ENCODE results near the gene STIMATE.

DNA sequence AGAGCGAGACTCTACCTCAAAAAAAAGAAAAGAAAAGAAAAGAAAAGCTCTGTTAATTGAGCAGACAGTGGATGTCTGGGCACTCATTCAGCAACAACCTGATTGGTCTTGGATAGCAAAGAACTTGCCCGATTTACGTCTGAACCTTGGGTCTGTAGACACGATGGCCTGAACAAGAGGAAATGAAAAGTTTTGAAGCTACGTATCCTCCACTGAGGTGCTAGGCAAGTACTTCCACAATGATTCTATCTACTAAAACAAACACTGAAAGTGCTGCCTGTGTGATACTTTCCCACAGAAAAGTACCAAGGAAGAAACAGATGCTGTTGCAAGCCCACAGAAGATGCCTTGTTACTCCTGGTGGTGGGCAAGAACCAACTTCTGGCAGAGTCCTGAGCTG, 40.7 kb downstream of the STIMATE start:
- TF ChIP-seq POLR2A (IDR thresholded peaks at IDR 0.05) (no peak), POLR2AphosphoS5 (IDR thresholded peaks at IDR 0.05) (no peak)
- TF ChIP-seq, protein P1, sequence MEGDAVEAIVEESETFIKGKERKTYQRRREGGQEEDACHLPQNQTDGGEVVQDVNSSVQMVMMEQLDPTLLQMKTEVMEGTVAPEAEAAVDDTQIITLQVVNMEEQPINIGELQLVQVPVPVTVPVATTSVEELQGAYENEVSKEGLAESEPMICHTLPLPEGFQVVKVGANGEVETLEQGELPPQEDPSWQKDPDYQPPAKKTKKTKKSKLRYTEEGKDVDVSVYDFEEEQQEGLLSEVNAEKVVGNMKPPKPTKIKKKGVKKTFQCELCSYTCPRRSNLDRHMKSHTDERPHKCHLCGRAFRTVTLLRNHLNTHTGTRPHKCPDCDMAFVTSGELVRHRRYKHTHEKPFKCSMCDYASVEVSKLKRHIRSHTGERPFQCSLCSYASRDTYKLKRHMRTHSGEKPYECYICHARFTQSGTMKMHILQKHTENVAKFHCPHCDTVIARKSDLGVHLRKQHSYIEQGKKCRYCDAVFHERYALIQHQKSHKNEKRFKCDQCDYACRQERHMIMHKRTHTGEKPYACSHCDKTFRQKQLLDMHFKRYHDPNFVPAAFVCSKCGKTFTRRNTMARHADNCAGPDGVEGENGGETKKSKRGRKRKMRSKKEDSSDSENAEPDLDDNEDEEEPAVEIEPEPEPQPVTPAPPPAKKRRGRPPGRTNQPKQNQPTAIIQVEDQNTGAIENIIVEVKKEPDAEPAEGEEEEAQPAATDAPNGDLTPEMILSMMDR (IDR thresholded peaks at IDR 0.05 in 8 of 11, conservative IDR thresholded peaks at IDR 0.05 in 3 of 11): no peak

Data from spleen (tissue), 7 donors.